Astrocyte of the spinal cord (primary cell): ENCODE results near the gene TSPAN10.

Experiments used
- DNase-seq: peaks from one replicate; pipeline ENCODE4 v3.0.0; 2011; ENCODE audit warnings: low read depth, low spot score
- H3K4me3 ChIP-seq: 2 replicates; pipeline ENCODE4 v1.5.1; 2011; ENCODE audit warnings: low read depth, mild to moderate bottlenecking, low read length, moderate library complexity
- CTCF ChIP-seq: IDR thresholded peaks from 2 replicates; pipeline ENCODE4 v1.5.1; 2012; ENCODE audit warnings: low read depth, mild to moderate bottlenecking, low read length, inconsistent platforms
- in situ Hi-C: cut with HindIII; loops from 2 replicates; pipeline ENCODE4 v1.10.0; 2017; ENCODE audit warnings: low sequenced_read_pairs

TSPAN10 gene

DNA sequence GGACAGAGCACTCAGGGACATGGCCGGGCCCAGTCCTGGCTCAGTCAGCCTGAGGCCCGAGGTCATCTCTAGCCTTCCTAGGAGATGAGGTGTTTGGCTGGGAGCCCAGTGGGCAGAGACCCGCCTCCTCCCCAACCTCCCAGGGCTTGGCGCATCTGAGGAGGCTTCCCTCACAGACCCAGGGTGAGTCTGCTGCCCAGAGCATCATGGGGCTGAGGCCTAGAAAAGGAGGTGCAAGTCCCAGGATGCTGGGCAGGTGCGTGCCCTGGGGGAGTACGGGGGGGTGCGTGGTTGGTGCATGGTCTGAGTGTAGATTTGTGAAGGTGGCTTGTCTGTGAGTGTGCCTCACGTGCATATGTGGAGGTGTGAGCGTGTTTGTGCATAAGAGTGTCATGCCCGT, 14.7 kb downstream of the TSPAN10 start:
- TF ChIP-seq CTCF: no peak
- in situ Hi-C loops: no loop called here
- DNase-seq: peak; percentile 88
- no peak overlapping the region for H3K4me3 ChIP-seq

- in situ Hi-C loops: no loop called here
- H3K4me3 ChIP-seq: no peak overlapping the region
- no peak for DNase-seq
- no peak for TF ChIP-seq CTCF
Measured at GRCh38 chr17:81652906-81653771, 16.1 kb downstream of the TSPAN10 start.

DNA sequence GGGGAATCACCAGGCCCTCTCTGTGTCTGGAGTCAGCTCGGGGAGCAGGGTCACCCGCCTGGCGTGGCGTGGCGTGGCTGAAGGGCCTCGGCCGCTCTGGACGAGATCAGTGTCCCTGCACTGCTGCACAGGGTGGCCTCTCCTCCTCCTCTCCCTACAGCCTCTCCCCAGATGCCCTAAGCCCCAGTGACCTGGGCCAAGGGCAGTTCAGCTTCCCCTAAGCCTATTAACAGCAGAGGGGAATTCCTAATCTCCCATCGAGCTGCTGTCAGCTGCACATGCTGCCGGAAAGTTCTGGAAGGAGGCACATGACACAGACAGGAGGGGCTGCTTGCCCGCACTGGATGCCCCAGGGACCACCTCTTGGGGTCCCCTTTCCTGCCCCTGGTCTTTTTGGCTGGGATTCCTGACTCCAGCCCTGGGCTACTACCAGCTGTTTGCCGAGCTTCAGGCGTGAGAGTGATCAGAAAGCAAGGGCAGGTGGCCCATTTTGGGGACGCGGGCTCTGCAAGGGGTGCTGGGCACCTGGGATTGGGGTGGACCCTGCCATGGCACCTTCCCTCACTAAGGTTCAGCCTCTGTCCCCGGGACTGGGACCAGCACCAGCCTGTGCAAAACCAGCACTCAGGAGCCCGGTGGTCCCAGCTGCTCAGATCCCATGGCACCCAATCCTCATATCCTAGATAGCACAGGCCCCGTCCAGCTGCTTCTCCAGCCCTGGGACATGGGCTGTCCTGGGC, 18.6 kb downstream of the TSPAN10 start:
- TF ChIP-seq CTCF: no peak
- in situ Hi-C loops: no loop called here
- H3K4me3 ChIP-seq: no peak overlapping the region
- DNase-seq: no peak

DNA sequence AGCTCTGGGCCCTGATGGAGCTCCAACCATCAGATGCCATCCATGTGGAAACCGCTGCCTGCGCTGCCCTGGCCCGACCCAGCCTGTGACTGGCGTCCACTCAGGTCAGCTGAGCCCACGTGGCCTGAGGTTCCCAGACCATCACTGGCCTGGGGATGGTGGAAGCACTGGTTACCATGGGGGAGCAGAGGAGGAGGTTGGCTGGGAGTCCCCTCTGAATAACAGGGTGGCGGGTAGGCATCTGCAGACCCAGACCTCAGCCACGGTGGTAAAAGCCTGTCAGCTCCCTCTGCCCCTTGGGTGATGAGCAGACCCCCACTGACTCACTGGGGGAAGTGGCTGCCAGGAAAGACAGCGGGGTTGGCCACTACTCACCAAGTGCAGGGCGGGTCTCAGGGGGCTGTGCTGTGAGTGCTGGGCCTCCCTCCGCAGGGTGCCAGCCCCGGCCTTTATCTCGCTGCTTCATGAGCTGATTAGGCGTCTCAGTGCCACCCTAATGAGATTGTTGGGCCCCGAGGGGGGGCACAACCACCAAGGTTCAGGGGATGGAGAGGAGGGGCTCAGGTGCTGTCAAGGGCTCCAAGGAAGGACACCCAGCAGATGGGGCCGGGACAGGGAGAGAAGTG, 19.2 kb downstream of the TSPAN10 start, which contains the start of gene PDE6G:
Gene PDE6G, minus strand, starts transcription at position 425 of the 626 bp plus-strand sequence. CDS start 3,237 bp downstream, outside the sequence.
- no peak for TF ChIP-seq CTCF
- in situ Hi-C loops: no loop called here
- DNase-seq: no peak
- no peak within 1 kb of the TSS for H3K4me3 ChIP-seq

GRCh38 chr17:81656835-81657234, 19.8 kb downstream of the TSPAN10 start:
- DNase-seq: no peak
- no peak for TF ChIP-seq CTCF
- no peak overlapping the region for H3K4me3 ChIP-seq
- in situ Hi-C loops: no loop called here

DNA sequence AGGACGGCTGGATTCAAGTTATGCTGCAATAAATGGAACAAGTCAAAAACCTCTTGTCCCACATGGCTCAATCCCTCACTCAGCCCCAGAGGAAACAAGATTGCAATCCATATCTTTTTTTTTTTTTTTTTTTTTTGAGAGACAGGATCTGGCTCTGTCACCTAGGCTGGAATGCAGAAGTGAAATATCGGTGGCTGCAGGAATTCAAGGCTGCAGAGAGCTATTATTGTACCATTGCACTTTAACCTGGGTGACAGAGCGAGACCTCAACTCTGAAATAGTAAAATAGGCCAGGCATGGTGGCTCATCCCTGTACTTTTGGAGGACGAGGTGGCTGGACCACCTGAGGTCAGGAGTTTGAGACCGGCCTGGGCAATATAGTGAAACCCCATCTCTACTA, 22.0 kb downstream of the TSPAN10 start:
- no peak for TF ChIP-seq CTCF
- no peak for DNase-seq
- in situ Hi-C loops: no loop called here
- no peak overlapping the region for H3K4me3 ChIP-seq
